Embryonic facial prominence (tissue), 1 donor: ENCODE measurements around the gene DNAAF1.
"Not testable (repeated sequence)": the region's sequence is repeated elsewhere in the genome, so short reads cannot be mapped to it uniquely, and the experiment has no call there.

Source experiments
- DNase-seq: peaks from one replicate; pipeline ENCODE4 v3.0.0-alpha.2; 2016; ENCODE audit errors: extremely low spot score

DNAAF1 gene

DNA sequence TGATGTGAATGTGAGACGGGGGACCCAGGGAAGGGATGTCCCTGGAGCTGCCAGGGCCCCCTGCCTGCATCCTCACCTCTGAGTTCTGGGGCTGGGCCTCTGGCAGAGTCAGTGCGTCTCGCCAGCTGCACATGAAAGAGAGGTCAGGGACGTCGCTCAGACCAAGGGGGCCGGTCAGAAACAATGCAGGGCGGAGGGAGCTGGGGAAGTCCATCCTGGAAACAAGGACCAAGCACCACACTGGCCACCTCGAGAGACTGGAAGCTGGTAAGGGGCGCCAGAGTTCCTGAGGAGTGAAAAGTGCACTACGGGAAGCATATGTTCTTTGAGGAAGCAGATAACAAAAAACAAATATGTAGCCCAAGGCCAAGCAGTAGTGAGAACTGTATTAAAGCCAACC lies 39.7 kb downstream of the DNAAF1 start:
- DNase-seq = no peak

GRCh38 chr16:84186685-84187437 lies 41.8 kb downstream of the DNAAF1 start, which contains the start of gene TAF1C:
Gene TAF1C (minus strand): TSS chr16:84187057. CDS start chr16:84184988, 2,069 bp downstream.
- DNase-seq = peak; percentile 66

DNA sequence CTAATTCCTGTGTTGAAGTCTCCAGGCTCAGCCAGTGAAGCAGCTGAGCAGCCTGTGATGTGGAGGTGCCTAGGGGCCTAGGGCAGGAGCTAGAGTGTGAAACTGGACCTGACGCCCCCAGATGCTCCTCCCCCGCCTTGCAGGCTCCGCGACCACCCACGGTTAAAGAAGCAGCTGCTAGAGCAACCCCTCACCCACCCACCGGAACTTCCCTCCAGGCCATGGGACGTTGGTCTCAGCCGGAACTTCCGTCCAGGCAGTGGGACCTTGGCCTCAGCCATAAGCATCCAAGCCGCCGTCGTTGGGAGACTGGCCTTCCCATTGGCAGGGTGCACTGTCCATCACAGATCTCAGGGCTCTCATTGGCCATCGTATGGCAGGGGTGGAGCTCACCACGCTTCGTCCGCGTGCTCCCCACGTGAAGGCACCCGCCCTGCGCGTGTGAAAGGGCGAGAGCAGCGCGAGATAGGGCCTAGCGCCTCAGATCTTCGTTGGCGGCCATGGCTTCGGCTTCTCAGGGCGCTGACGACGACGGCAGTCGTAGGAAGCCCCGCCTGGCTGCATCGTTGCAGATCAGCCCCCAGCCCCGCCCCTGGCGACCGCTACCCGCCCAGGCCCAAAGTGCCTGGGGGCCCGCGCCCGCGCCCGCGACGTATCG lies 45.8 kb downstream of the DNAAF1 start, which contains the start of gene ADAD2:
ADAD2 (plus strand) TSS at position 427 of the 658 bp plus-strand sequence; CDS start at position 501, 74 bp downstream.
- no peak for DNase-seq

DNA sequence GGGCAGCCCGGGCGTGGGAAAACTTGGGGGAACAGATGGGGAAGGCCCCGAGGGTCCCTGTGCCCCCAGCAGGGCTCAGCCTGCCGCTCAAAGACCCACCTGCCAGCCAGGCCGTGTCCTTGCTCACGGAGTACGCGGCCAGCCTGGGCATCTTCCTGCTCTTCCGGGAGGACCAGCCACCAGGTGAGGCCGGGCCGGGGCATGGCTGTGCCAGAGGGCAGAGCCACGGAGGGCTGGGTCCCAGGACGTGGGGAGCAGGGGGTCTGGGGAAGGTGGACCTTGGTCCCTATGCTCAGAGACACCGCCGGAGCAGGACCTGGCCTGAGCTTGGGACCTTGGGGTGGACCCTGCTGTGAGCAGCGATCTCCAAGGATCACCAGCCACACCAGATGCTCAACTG lies 46.4 kb downstream of the DNAAF1 start:
- DNase-seq = no peak

DNA sequence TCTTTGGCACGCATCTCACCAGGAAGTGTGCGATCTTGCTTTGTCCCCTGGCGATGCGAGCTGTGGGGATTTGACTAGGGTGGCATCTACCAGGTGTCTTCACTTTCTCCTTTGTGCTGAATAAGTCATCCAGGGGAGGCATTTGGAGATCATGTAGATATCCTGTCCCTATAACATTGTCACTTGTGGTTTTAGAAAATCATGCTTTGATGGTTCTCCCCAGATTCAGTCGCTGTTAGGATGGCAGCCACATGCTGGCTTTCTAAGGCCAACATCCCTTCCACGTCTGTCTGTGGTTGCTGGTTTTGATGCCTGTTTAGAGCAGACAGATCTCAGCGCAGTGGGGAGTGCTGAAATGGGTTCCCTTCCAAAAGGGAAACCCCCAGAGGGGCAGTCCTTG lies 48.4 kb downstream of the DNAAF1 start:
- no peak for DNase-seq

DNA sequence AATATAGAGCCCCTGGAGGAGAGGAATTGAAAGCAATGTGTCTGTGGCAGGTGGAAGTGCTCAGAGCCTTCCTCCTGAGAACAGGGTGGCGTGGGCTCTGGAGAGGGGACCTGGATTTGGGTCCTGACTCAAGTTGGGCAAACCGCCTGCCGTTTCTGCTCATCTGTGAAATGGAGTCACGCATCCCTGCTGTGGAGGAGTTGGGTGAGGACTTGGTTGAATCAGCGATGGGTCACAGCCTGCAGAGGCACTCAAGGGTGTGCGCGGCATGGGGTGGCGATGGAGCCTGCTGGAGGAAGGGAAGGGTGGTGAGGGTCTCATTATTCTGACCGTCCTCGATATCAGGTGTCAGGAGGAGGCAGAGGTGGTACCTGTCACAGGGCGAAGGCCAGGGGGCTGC lies 48.9 kb downstream of the DNAAF1 start:
- no peak for DNase-seq

DNA sequence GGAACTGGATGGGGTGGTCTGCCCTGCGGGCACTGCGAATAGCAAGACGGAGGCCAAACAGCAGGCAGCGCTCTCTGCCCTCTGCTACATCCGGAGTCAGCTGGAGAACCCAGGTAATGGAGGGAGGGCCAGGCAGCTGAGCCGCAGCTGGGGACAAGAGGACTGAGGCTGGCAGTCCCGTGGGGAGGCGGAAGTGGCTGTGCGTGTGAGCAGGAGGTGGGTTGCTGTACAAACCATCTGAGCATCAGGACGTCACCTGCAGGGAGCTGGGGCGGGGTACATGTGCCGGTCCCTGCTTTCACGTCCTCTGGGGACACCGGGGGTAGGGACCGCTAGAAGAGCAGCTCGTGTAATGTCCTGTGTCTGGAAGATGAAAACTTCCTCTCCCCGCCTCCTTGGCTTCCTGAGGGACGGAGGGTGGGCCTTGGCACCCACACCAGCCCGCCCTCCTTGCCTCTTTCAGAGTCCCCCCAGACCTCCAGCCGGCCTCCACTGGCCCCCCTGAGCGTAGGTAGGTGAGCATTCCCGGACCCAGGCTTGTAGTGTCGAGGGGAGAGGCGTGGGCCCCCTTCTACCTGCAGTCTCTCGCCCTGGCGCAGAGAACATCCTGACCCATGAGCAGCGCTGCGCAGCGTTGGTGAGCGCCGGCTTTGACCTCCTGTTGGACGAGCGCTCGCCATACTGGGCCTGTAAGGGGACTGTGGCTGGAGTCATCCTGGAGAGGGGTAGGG lies 49.5 kb downstream of the DNAAF1 start:
- no peak for DNase-seq

DNA sequence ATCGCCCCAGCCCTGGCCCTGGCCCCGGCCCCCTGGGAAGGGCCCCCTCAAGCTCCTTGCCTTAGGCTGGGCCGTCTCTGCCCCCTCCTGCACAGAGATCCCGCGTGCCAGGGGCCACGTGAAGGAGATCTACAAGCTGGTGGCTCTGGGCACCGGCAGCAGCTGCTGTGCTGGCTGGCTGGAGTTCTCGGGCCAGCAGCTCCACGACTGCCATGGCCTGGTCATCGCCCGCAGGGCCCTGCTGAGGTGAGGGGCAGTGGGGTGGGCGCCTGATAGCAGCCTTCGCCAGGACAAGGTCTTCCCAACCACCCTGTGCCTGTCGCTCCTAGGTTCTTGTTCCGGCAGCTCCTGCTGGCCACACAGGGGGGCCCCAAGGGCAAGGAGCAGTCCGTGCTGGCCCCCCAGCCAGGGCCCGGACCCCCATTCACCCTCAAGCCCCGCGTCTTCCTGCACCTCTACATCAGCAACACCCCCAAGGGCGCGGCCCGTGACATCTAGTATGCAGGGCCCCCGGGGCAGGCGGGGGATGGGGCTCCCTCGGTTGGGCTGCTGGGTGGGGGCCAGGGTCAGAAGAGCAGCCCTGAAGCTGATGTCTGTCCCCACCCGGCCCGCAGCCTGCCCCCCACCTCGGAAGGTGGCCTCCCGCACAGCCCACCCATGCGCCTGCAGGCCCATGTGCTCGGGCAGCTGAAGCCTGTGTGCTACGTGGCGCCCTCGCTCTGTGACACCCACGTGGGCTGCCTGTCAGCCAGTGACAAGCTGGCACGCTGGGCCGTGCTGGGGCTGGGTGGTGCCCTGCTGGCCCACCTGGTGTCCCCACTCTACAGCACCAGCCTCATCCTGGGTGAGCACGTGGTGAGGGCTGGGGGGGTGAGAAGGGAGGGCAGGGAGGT lies 50.3 kb downstream of the DNAAF1 start:
- DNase-seq = no peak

GRCh38 chr16:84196101-84196500 lies 51.0 kb downstream of the DNAAF1 start:
- no peak for DNase-seq

DNA sequence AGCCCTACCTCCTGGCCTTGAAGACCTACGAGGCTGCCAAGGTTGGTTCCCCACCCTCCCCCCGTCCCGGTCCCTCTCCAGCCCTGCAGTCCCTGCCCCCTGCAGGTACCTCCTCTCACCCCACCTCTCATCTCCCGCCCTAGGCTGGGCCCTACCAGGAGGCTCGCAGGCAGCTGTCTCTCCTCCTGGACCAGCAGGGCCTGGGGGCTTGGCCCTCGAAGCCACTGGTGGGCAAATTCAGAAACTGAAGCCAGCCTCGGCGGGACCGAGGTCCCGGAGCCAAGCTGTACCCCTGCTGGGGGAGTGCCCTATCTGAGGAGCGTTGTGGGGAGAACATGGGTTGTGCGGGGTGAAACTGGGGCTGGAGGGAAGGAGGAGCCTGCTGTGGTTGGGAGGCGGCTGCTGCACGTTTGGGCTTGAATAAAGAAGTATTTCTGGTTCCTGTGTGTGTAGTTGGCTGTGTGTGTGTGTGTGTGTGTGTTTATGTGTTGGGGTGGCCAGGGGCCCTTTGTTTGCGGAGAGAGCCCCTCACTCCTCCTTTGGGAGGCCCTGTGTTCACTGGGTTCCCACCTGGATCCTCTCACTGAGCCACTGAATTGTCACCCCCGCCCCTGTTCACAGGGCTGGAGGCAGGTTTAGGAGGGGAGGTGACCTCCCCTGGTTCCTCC lies 51.8 kb downstream of the DNAAF1 start:
- peak; percentile 25 for DNase-seq

DNA sequence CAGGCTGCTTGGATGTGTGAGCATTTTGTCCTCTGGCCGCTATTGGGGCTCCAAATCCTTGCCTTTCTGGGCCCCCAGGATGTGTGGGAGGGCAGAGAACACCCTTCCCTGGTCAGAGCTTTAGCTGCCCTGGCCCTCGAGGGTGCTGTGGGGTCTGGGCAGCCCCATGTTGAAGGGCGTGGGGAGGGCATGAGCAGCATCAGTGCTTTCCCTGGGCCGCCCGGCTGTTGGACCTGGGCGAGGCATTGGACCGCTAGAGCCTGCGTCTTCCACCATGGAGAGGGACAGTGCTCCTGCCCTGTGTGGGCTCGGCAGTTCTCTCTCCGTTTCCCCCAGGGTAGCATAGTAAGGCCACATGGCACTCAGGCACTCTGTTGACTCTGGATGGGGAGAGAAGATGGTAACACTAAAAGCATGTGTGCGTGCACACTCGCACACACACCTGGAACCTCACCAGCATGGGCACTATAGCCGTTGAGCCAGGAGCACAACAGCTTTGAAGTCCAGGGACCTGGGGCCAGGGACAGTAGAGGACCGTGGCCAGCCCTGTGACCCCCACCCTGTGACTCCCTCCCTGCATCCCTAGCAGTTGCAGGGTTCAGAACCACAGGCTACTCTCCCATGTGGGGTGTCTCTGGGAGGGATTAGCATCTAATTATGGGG lies 52.5 kb downstream of the DNAAF1 start:
- DNase-seq = no peak

- no peak for DNase-seq
Observed at GRCh38 chr16:84198401-84198800, 53.3 kb downstream of the DNAAF1 start.

DNA sequence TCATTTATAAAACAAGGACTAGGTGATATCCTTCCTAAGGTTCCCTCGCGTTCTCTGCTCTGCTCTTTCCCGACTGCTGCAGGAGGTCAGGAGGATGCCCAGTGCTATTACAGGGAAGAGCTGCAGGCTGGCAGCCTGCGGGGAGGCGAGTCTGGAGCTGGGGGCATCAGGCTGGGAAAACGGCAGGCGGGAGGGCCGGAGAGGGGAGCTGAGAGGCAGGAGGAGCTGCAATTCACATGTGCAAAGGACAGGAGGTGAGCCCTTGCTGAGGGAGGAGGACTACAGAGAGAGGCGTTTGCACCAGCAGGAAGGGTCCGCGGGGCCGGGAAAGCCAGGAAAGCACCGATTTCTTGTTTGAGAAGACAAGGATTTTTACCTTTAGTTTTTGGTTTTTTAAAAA lies 54.0 kb downstream of the DNAAF1 start:
- DNase-seq = no peak

DNA sequence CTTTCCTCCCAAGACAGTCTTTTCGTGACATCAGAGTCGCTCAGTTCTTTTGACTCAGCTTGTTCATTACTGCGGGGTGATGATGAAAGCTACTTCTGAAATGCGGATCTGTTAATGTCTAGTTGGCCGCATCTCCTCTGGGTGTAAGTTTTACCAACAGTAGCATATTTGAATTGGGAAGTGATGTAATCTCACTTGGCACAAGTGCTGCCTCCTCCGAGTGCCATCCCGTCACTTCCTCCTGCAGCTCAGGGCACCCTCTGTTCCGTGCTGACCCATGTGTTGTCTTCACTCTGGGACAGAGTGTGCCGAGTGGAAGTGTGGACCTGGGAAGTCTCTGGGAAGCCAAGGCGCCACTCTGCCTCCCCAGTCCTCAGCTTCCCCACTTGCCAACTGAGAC lies 54.8 kb downstream of the DNAAF1 start:
- DNase-seq = no peak

- DNase-seq = not testable (repeated sequence)
Observed at GRCh38 chr16:84204551-84204950, 59.4 kb downstream of the DNAAF1 start.

DNA sequence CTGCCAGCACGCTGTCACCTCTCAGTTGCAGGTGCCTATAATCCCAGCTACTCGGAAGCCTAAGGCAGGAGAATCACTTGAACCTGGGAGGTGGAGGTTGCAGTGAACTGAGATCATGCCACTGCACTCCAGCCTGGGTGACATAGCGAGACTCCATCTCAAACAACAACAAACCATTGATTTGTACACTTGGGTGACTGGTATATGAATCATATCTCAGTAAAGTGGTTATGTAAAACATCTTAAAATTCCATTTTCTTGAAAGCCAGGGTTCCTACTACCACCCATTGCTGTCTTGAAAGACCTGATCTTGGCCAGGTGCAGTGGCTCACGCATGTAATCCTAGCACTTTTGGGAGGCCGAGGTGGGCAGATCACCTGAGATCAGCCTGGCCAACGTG lies 60.0 kb downstream of the DNAAF1 start:
- DNase-seq = not testable (repeated sequence)

DNA sequence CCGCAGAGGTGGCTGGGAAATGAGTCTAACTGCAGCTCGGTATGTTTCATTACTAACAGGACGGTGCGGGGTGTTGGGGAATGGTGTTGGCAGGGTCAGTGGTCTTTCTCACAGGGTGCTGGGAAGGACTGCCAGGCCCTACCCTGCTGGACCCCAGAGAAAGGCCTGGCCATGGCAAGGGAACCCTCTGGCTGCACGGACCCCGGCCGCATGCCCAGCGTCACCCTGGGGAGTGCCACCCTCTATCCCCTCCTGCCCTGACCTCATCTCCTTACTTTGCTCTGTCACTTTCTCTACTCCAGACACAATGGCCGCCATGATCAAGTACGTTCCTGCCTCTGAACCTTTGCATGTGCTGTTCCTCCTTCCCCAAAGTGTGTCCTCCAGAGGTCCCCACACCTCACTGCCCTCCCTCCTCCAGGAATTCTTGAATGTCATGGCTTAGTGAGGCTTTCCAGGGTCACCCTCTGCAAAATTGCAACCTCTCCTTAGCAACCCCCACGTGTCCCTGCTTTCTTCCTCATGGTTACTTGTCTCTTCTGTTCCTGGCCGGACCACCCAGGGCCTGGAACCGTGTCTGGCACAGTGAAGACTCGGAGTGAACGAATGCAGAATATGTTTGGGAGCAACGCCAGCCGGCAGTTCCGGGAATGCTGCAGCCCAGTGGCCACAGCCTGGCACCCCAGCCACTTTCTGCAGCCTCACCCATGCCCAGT lies 61.0 kb downstream of the DNAAF1 start:
- no peak for DNase-seq

- DNase-seq = no peak
Observed at GRCh38 chr16:84207251-84207650, 62.1 kb downstream of the DNAAF1 start.

GRCh38 chr16:84207879-84208278 lies 62.8 kb downstream of the DNAAF1 start:
- no peak for DNase-seq

GRCh38 chr16:84209989-84210388 lies 64.9 kb downstream of the DNAAF1 start:
- no peak for DNase-seq
